Activated naive CD4-positive, alpha-beta T cell treated with anti-CD3 and anti-CD28 coated beads for 36 hours (primary cell): ENCODE measurements around the gene MMP26. TPM values are rescaled to one million over a fixed set of nuclear protein-coding genes. Genes with fewer than 3 reads are reported as not detected.
"Not testable (repeated sequence)": the region's sequence is repeated elsewhere in the genome, so short reads cannot be mapped to it uniquely, and the experiment has no call there.

Source experiments
- CTCF ChIA-PET: fragments of 350-600 bp; sonication (Branson Sonifier 250); formaldehyde crosslinking; loops from one replicate; lab custom pipeline; 2021; ENCODE audit warnings: antibody characterized with exemption; lab: Charles Lee
- DNase-seq: peaks from one replicate; pipeline ENCODE4 v3.0.0-alpha.2; 2020
- H3K27ac Mint-ChIP-seq: one replicate; pipeline ENCODE4 v1.8.0; 2021; ENCODE audit warnings: mild to moderate bottlenecking, mixed read lengths
- H3K27me3 Mint-ChIP-seq: one replicate; pipeline ENCODE4 v1.8.0; 2021; ENCODE audit warnings: low read depth, mixed read lengths
- H3K36me3 Mint-ChIP-seq: one replicate; pipeline ENCODE4 v1.8.0; 2021; ENCODE audit warnings: low read depth, mixed read lengths
- H3K4me1 Mint-ChIP-seq: one replicate; pipeline ENCODE4 v1.8.0; 2021; ENCODE audit warnings: low read depth, mixed read lengths
- H3K4me3 Mint-ChIP-seq: one replicate; pipeline ENCODE4 v1.8.0; 2021; ENCODE audit warnings: mild to moderate bottlenecking, moderate library complexity, mixed read lengths
- H3K9me3 Mint-ChIP-seq: one replicate; pipeline ENCODE4 v1.8.0; 2021; ENCODE audit warnings: mixed read lengths
- intact Hi-C: fragments of 100-400 bp; cut with micrococcal nuclease; formaldehyde crosslinking; loops from one replicate; pipeline ENCODE4 v1.15.1; 2023
- total RNA-seq, 2 experiments: library from RNA; stranded (reverse); gene quantifications; one replicate each; pipeline ENCODE4 v1.2.3, GENCODE V29; 2021

The MMP26 gene
- total RNA-seq, 2 experiments from 2014 or later = not detected

- CTCF ChIA-PET = no interaction called here
- H3K4me3 Mint-ChIP-seq = no peak overlapping the region
- DNase-seq = no peak
- H3K27ac Mint-ChIP-seq = no peak overlapping the region
- no peaks in the 10 kb centered on the region for H3K27me3 Mint-ChIP-seq
- no peaks in the 10 kb centered on the region for H3K9me3 Mint-ChIP-seq
- no peaks in the 10 kb centered on the region for H3K36me3 Mint-ChIP-seq
- no peaks in the 10 kb centered on the region for H3K4me1 Mint-ChIP-seq
- intact Hi-C loops = no loop called here
These were observed 19.8 kb upstream of the MMP26 start for GRCh38 chr11:4684631-4685285.

- Mint-ChIP-seq H3K27ac (no peak overlapping the region), H3K27me3 (peaks cover 9% of the 10 kb centered on the region), H3K9me3 (no peaks in the 10 kb centered on the region), H3K4me3 (no peak overlapping the region), H3K36me3 (no peaks in the 10 kb centered on the region), H3K4me1 (no peaks in the 10 kb centered on the region)
- intact Hi-C loops = no loop called here
- CTCF ChIA-PET = interaction anchor here (1.5 kb wide), 1 partner anchor 58 kb away, joined by 4 read pairs; the partner anchor contains the start of gene OR51D1
- DNase-seq = no peak
These were observed 9.1 kb upstream of the MMP26 start for GRCh38 chr11:4695442-4695841.

DNA sequence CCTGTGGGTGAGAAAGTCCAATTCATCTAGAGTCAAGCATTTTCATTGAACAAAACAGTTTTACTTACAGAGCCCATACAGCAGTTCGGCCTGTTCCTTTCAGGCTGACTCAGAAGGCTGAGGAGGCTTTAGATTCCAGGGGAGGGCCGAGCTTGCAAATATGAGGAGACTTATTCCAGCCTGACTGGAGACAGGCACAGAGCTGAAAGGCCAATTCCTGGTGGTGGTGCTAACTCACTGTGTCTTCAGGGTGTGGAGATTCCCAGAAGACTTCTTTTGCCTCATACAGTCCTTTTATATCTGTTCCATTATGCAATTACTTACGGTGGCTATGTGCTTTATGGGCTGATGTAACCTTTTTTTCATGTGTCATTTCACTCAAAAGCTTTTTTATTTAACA lies 7.0 kb upstream of the MMP26 start, which contains the start of gene OR51E2:
TSS of gene OR51E2 (minus strand) at position 269 of the 400 bp plus-strand sequence. CDS start 15,142 bp downstream, outside the sequence.
- H3K4me1 Mint-ChIP-seq = no peaks in the 10 kb centered on the region
- no peak for DNase-seq
- H3K4me3 Mint-ChIP-seq = no peak within 1 kb of the TSS
- no peak within 1 kb of the TSS for H3K27ac Mint-ChIP-seq
- peaks cover 10% of the 10 kb centered on the region for H3K27me3 Mint-ChIP-seq
- intact Hi-C loops = no loop called here
- H3K9me3 Mint-ChIP-seq = no peaks in the 10 kb centered on the region
- CTCF ChIA-PET = no interaction called here
- H3K36me3 Mint-ChIP-seq = no peaks in the 10 kb centered on the region

- no peak overlapping the region for H3K4me3 Mint-ChIP-seq
- H3K4me1 Mint-ChIP-seq = no peaks in the 10 kb centered on the region
- peaks cover 14% of the 10 kb centered on the region for H3K27me3 Mint-ChIP-seq
- DNase-seq = no peak
- no peaks in the 10 kb centered on the region for H3K9me3 Mint-ChIP-seq
- intact Hi-C loops = no loop called here
- no peaks in the 10 kb centered on the region for H3K36me3 Mint-ChIP-seq
- CTCF ChIA-PET = no interaction called here
- no peak overlapping the region for H3K27ac Mint-ChIP-seq
These were observed 4.7 kb upstream of the MMP26 start for GRCh38 chr11:4699697-4700435.

DNA sequence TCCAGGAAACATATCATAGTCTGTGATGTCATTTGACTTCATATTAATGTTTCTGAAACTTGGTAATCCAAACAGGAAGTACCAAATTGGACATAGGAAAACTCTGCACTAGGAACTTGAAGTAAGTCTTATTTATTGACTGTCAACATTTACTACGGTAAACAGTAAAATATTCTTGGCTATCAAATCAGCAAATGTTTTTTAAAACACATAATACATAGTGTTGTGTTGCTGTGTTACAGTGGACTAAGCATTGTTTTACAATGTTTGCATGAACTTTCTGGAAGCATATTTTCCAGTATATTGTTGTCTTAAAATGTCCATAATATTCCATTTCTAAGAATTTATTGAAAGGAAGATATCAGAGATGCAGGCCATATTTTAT lies 4.2 kb upstream of the MMP26 start:
- Mint-ChIP-seq H3K27me3 (peaks cover 16% of the 10 kb centered on the region), H3K9me3 (no peaks in the 10 kb centered on the region), H3K4me3 (no peak overlapping the region), H3K36me3 (no peaks in the 10 kb centered on the region), H3K27ac (no peak overlapping the region), H3K4me1 (no peaks in the 10 kb centered on the region)
- intact Hi-C loops = no loop called here
- CTCF ChIA-PET = no interaction called here
- DNase-seq = no peak

- no peaks in the 10 kb centered on the region for H3K36me3 Mint-ChIP-seq
- intact Hi-C loops = no loop called here
- H3K9me3 Mint-ChIP-seq = no peaks in the 10 kb centered on the region
- H3K4me1 Mint-ChIP-seq = no peaks in the 10 kb centered on the region
- no peak overlapping the region for H3K4me3 Mint-ChIP-seq
- H3K27me3 Mint-ChIP-seq = peaks cover 29% of the 10 kb centered on the region
- no peak for DNase-seq
- CTCF ChIA-PET = no interaction called here
- H3K27ac Mint-ChIP-seq = no peak overlapping the region
These were observed 278 bp downstream of the MMP26 start for GRCh38 chr11:4704790-4705334.

DNA sequence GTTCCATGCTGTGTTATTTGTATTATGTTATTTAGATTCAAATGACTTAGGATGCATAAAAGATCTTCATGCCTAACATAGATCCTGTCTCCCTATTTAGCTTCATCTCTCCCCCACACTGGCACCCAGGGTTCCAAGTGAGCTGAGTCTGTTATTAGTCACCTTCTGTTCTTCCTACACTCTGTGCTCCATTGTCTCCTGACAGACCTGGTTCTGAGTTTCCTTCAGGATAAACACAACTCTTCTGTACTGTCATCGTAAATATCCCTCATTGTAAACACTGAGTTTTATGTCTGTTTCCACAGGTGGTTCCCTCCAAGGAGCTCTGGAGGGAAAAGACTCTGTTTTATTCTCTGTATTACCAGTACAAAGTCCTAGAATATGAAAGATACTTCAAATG lies 8.7 kb downstream of the MMP26 start:
- H3K4me3 Mint-ChIP-seq = no peak overlapping the region
- no peaks in the 10 kb centered on the region for H3K9me3 Mint-ChIP-seq
- CTCF ChIA-PET = no interaction called here
- no peak overlapping the region for H3K27ac Mint-ChIP-seq
- no peaks in the 10 kb centered on the region for H3K4me1 Mint-ChIP-seq
- H3K27me3 Mint-ChIP-seq = peaks cover 15% of the 10 kb centered on the region
- no peak for DNase-seq
- intact Hi-C loops = no loop called here
- H3K36me3 Mint-ChIP-seq = no peaks in the 10 kb centered on the region

DNA sequence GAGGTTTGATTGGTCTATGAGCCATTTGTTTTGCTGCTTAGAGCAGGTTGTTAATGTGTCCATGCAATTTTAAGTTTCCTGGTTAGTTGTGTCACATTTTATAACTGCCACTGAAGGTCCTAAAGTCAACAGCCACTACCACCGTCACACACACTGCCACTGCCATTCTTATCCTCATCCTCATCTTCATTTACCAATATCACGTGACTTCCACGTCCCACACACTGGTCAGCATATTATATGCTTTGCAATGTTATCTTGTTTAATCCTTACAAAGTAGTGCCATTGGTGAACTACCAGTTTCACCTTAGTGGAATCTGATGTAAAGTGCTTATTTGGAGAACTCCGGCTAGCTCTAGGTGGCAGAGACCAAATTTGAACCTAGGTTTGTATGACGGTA lies 9.7 kb downstream of the MMP26 start:
- CTCF ChIA-PET = no interaction called here
- no peaks in the 10 kb centered on the region for H3K36me3 Mint-ChIP-seq
- no peaks in the 10 kb centered on the region for H3K9me3 Mint-ChIP-seq
- intact Hi-C loops = no loop called here
- no peak overlapping the region for H3K27ac Mint-ChIP-seq
- no peak for DNase-seq
- H3K4me3 Mint-ChIP-seq = no peak overlapping the region
- H3K27me3 Mint-ChIP-seq = peaks cover 14% of the 10 kb centered on the region
- H3K4me1 Mint-ChIP-seq = no peaks in the 10 kb centered on the region

- H3K27ac Mint-ChIP-seq, H3K4me3 Mint-ChIP-seq, CTCF ChIA-PET, H3K4me1 Mint-ChIP-seq, H3K9me3 Mint-ChIP-seq, intact Hi-C loops, H3K27me3 Mint-ChIP-seq, DNase-seq, H3K36me3 Mint-ChIP-seq: not testable (repeated sequence)
These were observed 18.3 kb downstream of the MMP26 start for GRCh38 chr11:4722616-4723534.

GRCh38 chr11:4727171-4727570 lies 22.6 kb downstream of the MMP26 start:
- peaks cover 6% of the 10 kb centered on the region for H3K27me3 Mint-ChIP-seq
- no peaks in the 10 kb centered on the region for H3K4me1 Mint-ChIP-seq
- no peak overlapping the region for H3K4me3 Mint-ChIP-seq
- H3K9me3 Mint-ChIP-seq = no peaks in the 10 kb centered on the region
- CTCF ChIA-PET = no interaction called here
- intact Hi-C loops = no loop called here
- no peaks in the 10 kb centered on the region for H3K36me3 Mint-ChIP-seq
- DNase-seq = no peak
- no peak overlapping the region for H3K27ac Mint-ChIP-seq

- no peak for DNase-seq
- no peaks in the 10 kb centered on the region for H3K9me3 Mint-ChIP-seq
- H3K4me1 Mint-ChIP-seq = no peaks in the 10 kb centered on the region
- H3K4me3 Mint-ChIP-seq = no peak overlapping the region
- H3K27me3 Mint-ChIP-seq = peaks cover 5% of the 10 kb centered on the region
- H3K27ac Mint-ChIP-seq = no peak overlapping the region
- intact Hi-C loops = no loop called here
- CTCF ChIA-PET = no interaction called here
- no peaks in the 10 kb centered on the region for H3K36me3 Mint-ChIP-seq
These were observed 36.2 kb downstream of the MMP26 start for GRCh38 chr11:4740735-4741134.

DNA sequence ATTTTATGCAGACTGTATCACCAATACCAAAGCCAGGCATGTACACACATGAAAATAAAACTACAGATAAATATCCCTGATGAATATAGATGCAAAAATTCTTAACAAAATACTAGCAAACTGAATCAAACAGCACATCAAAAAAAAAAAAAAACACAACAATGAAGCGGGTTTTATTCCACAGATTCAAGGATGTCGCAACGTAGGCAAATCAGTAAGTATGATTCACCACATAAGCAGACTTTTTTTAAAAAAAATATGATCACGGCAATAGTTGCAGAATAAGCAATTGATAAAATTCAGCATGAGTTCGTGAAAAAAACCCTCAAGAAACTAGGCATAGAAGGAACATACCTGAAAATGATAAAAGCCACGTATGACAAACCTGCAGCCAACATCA lies 43.9 kb downstream of the MMP26 start:
- CTCF ChIA-PET = interaction anchor here (1.2 kb wide), 1 partner anchor 28 kb away, joined by 3 read pairs; no protein-coding TSS in a partner anchor
- Mint-ChIP-seq H3K4me1 (no peaks in the 10 kb centered on the region), H3K27ac (no peak overlapping the region), H3K4me3 (no peak overlapping the region), H3K27me3 (peaks cover 9% of the 10 kb centered on the region), H3K36me3 (no peaks in the 10 kb centered on the region), H3K9me3 (no peaks in the 10 kb centered on the region)
- no peak for DNase-seq
- intact Hi-C loops = no loop called here
